CD4-positive, alpha-beta T cell treated with Interleukin-17A for 1 hour (primary cell): Measurements from ENCODE around the gene SLC29A2.
A peak's percentile ranks its signal among the peaks of the same experiment; 100 is the strongest.
"Not testable (repeated sequence)": the region's sequence is repeated elsewhere in the genome, so short reads cannot be mapped to it uniquely, and the experiment has no call there.

ENCODE experiments used
- DNase-seq: peaks from one replicate; pipeline ENCODE4 v3.0.0-alpha.2; 2020

SLC29A2 gene

GRCh38 chr11:66332371-66333219 lies 39.0 kb downstream of the SLC29A2 start:
- DNase-seq, result no peak

DNA sequence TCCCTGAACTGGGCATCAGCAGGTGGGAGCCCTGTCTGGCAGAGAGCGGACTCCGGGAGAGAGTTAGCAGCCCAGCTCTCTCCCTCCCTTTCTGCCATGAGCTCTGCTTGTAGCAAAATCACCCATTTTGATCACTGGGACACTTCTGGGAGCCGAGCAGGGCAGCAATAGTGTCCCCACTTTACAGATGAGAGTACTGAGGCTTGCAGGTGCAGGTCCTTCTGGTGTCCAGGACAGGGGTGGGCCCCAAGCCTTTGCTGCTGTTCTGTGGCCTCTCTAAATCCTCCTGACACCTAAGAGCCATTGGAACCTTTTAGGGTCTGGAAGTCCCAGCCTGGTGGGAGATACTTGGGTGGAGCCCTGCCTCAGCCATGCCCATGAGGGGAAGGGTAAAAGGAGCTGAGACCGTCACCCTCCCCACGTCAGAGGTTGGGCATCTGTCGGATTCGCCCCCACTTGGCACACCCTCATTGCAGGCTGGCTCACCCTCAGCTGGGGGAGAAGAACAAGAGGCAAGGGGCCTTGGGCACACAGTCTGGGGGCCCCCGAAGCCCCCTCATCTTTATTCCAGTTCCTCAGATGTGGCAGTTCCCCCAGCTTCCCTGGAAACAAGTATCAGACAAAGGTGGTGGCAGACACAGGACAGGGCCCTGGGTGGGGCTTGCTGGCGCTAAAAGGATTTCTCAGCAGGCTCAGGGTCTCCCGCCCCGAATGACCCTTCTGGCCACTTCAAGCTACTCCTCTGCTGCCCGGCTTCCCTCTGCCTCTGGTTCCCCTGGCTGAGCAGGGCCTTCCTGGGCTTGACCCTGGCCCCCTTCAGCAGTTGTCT lies 39.8 kb downstream of the SLC29A2 start:
- DNase-seq, result no peak

GRCh38 chr11:66330931-66331330 lies 40.6 kb downstream of the SLC29A2 start:
- DNase-seq, result no peak

DNA sequence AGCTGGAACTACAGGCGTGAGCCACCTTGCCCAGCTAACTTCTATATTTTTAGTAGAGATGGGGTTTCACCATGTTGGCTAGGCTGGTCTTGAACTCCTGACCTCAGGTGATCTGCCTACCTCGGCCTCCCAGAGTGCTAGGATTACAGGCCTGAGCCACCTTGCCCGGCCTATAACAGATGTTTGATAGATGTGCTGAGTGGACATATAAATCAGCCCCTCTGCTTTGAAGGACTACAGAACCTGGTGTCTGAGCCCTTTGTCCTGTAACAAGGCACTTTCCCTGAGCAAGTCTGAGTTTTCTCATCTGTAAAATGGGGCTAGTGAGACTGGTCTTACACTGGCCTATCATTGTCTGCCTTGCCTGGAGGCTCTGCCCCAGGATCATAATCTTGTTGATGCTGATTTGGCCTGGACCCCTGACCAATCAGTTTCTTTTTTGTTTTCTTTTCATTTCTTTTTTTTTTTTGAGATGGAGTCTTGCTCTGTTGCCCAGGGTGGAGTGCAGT lies 42.3 kb downstream of the SLC29A2 start:
- no peak for DNase-seq

DNA sequence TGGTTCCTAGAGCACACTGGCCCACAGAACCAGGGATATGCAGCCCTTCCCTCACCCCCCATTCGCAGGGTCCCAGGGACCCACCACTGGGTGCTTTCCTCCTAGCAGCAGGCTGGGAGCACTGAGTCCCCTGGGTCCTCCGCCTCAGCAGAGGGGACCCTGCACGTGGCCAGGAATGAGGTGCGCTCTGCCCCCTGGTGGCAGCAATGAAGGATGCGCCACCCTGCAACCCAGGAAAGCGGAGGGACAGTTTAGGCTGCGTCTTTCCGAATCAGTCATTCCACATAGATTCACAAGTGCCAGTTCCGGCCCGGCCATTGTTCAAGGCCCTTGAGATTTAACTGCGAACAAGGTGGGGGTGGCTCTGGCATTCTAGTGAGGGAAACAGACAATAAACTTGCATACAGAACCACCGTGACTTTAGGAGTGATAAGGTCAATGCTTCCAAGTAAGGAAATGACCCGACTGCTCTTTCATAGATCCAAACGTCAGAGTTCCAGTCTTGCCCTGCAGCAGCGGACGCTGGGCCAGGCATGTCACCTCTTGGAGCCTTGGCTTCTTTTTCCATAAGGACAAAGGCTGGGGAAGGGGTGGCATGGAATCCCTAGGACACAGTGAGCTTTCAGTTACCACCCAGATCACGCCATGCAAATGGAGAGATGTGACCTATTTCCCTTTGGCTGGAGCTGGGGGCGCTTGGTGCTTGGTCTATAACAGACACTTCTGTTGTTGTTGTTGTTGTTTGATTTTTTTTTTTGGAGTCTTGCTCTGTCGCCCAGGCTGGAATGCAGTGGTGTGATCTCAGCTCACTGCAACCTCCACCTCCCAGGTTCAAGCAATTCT lies 43.0 kb downstream of the SLC29A2 start:
- peak; percentile 85 for DNase-seq

DNA sequence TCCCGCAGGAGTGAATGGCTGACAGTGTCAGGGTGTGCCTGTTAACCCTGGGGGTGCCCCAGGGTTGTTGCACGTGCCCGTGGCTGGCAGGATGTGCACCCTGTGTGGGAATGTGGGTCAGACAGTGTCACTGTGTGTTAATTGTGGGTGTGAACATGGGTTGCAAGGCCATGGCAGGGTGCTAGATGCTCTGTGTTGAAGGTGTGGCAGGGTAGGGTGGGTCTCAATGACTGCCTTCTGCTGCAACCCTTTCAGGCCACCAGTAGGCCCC lies 43.6 kb downstream of the SLC29A2 start:
- peak; percentile 75 for DNase-seq

GRCh38 chr11:66327171-66328030 lies 44.2 kb downstream of the SLC29A2 start:
- no peak for DNase-seq

DNA sequence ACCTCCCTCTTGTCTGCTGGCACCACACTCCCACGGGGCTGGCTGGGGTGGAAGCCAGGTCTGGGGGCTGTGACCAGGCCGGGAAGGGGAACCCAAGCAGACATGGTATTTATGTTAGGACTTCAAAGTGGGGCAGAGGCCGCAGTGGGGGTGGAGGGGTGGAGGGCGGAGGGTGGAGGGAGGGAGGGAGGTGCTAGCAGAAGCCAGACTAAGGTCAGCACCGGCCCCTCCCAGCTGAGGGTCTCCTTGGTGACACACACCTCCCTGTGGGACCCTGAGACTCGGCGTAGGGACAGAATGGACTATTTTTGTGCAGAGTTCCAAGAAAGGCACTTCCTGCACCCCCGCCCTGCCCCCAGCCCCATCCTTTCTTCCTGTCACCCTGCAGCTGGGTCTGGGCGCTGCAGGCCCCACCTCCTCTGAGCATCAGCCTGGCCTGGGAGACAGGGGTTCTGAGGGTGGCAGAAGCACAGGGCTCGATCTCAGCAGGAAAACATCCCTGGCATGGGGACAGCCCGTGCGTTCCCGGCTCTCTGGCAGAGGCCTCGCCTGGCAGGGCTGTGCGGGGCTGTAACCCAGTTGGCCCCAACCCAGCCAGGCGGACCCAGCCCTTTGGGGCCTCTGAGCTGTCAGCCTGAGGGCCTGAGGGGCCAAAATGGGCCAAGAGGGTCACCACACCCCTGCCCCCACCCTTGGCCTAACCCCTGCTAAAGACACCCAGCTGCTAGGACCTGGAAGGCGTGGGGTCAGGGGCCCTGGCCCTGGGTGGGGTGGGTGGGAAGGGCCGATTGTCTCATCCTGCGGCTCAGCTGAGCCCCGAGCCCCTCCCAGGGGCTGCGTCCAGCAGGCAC lies 45.1 kb downstream of the SLC29A2 start:
- DNase-seq, result peak; percentile 34

- no peak for DNase-seq
Measured at GRCh38 chr11:66325263-66325671, 46.3 kb downstream of the SLC29A2 start.

- DNase-seq, result no peak
Measured at GRCh38 chr11:66324664-66325063, 46.9 kb downstream of the SLC29A2 start.

- DNase-seq, result no peak
Measured at GRCh38 chr11:66323684-66324083, 47.9 kb downstream of the SLC29A2 start.

DNA sequence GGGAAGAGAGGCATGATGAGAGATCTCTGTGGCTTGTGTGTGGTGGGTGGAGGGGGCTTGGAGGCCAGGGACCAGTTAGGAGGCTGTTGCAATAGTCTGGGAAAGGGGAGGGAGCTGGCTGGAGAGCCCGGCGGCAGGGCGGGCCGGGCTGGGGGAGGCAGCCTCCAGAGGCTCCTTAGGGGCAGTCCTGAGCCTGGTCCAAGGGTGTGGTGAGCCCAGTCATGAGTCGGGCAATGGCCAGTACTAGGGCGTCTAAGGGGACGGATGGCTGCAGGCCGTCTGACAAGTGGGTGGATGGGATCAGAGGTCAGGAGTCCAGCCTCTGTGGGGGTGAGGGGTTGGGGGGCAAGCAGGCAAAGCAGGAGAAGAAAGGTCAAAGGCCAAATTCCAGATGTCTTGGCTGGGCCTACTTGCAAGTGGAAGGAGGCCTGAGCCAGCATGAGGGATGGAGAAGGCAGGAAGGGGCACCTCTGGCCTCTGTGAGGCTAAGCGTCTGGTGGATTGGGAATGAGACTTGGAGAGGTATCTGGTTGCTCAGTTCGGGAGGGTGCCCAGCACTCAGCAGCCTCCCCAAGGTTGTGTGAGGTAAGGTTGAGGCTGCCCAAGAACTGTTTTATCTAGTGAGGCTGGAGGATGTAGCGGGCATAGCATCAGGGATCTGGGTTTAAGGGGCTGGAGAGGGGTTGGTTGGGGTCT lies 48.7 kb downstream of the SLC29A2 start:
- DNase-seq, result no peak

GRCh38 chr11:66321606-66322005 lies 50.0 kb downstream of the SLC29A2 start:
- DNase-seq, result no peak

DNA sequence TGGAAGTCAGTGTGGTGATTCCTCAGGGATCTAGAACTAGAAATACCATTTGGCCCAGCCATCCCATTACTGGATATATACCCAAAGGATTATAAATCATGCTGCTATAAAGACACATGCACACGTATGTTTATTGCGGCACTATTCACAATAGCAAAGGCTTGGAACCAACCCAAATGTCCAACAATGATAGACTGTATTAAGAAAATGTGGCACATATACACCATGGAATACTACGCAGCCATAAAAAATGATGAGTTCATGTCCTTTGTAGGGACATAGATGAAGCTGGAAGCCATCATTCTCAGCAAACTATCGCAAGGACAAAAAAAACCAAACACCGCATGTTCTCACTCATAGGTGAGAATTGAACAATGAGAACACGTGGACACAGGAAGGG lies 50.8 kb downstream of the SLC29A2 start:
- DNase-seq, result not testable (repeated sequence)

DNA sequence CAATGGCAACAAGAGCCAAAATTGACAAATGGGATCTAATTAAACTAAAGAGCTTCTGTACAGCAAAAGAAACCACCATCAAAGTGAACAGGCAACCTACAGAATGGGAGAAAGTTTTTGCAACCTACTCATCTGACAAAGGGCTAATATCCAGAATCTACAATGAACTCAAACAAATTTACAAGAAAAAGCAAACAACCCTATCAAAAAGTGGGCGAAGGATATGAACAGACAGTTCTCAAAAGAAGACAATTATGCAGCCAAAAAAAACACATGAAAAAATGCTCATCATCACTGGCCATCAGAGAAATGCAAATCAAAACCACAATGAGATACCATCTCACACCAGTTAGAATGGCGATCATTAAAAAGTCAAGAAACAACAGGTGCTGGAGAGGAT lies 51.3 kb downstream of the SLC29A2 start:
- DNase-seq, result not testable (repeated sequence)

GRCh38 chr11:66318600-66318970 lies 53.0 kb downstream of the SLC29A2 start:
- no peak for DNase-seq

- peak; percentile 75 for DNase-seq
Measured at GRCh38 chr11:66317723-66318599, 53.6 kb downstream of the SLC29A2 start.

DNA sequence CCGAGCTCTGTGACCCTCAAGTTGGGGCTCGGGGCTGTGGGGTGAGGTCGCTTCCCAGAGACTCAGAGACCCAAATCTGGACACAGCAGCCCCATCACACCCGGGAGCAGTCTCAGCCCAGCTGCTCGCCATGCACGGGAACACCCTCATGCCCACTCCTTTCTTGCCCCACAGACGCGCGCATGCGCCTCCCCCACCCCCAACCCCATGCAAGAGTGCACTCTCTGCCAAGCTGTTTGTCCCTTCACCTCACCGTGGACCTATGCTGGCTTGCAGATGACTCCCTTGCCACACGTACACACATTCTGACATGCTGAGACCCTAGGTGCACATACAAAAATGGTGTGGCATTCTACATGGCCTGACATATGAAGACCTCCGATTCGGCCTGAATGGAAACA lies 54.2 kb downstream of the SLC29A2 start:
- DNase-seq, result peak; percentile 45

- no peak for DNase-seq
Measured at GRCh38 chr11:66316849-66317251, 54.7 kb downstream of the SLC29A2 start, which contains the start of gene CD248. CD248 (minus strand) TSS chr11:66317044; CDS start chr11:66317027, 17 bp downstream.
